Activated CD8-positive, alpha-beta T cell treated with anti-CD3 and anti-CD28 coated beads for 36 hours (primary cell): ENCODE data around the gene MSMB. TPM values are rescaled to one million over a fixed set of nuclear protein-coding genes. Genes with fewer than 3 reads are reported as not detected.
"Not testable (repeated sequence)": the region's sequence is repeated elsewhere in the genome, so short reads cannot be mapped to it uniquely, and the experiment has no call there.

Experiments used
- ATAC-seq: fragments of 200-7000 bp; cut with Tn5 transposase; one replicate; pipeline ENCODE4 v1.10.0; 2021; ENCODE audit warnings: mild to moderate bottlenecking, moderate library complexity
- CTCF ChIA-PET: fragments of 350-600 bp; sonication (Branson Sonifier 250); formaldehyde crosslinking; loops from one replicate; lab custom pipeline; 2021; ENCODE audit warnings: antibody characterized with exemption; lab: Charles Lee
- POLR2A ChIA-PET: fragments of 350-600 bp; sonication (Branson Sonifier 250); formaldehyde crosslinking; loops from one replicate; lab custom pipeline; 2021; ENCODE audit warnings: antibody characterized with exemption; lab: Charles Lee
- DNase-seq: peaks from one replicate; pipeline ENCODE4 v3.0.0-alpha.2; 2020
- H3K27ac Mint-ChIP-seq: one replicate; pipeline ENCODE4 v1.8.0; 2021; ENCODE audit warnings: mild to moderate bottlenecking, mixed read lengths
- H3K27me3 Mint-ChIP-seq: one replicate; pipeline ENCODE4 v1.8.0; 2021; ENCODE audit warnings: mixed read lengths
- H3K36me3 Mint-ChIP-seq: one replicate; pipeline ENCODE4 v1.8.0; 2021; ENCODE audit warnings: low read depth, mixed read lengths
- H3K4me1 Mint-ChIP-seq: one replicate; pipeline ENCODE4 v1.8.0; 2021; ENCODE audit warnings: low read depth, mixed read lengths
- H3K4me3 Mint-ChIP-seq: one replicate; pipeline ENCODE4 v1.8.0; 2021; ENCODE audit warnings: mild to moderate bottlenecking, moderate library complexity, mixed read lengths
- H3K9me3 Mint-ChIP-seq: one replicate; pipeline ENCODE4 v1.8.0; 2021; ENCODE audit warnings: mixed read lengths
- CTCF ChIP-seq: fragments of 200-600 bp; IDR thresholded peaks from one replicate; pipeline ENCODE4 v1.8.0; 2022; ENCODE audit warnings: antibody characterized with exemption, mild to moderate bottlenecking
- intact Hi-C: fragments of 100-400 bp; cut with micrococcal nuclease; formaldehyde crosslinking; loops from one replicate; pipeline ENCODE4 v1.10.0; 2022
- total RNA-seq, 2 experiments: library from RNA; stranded (reverse); gene quantifications; one replicate each; pipeline ENCODE4 v1.2.3, GENCODE V29; 2021

Gene MSMB
- total RNA-seq, 2 experiments from 2014 or later, result not detected

DNA sequence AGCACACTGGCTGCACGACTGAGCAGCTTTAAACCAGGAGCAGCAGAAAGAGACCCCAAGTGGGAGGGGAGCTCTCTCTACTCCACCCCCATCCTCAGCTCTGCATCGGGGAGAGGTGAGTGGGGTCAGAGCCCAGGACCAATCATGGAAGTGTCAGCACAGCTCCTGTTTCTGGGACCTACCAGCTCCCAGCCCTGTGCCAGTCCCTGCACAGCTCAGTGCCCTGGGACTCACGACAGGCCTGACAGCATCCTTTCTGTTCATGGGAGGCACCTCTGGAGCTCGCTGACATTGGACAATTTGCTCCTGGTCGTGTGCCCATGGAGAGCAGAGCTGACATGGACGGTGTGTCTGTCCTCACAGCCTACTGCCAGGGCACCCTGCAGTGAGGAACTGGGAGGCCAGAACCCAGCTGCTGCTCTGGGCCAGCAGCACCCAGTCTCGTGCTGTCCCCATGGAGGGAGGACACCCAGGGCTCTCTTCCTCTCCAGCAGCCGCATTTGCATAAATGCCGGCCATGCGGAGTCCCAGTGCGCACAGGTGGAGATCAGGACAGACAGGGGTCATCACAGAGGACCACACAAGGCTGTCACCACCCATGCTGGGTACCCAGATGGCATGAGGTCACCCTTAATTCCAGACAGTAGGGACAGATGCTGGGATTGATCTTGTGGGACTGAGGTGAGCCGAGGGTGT lies 45.9 kb upstream of the MSMB start:
- H3K4me1 Mint-ChIP-seq, result peaks cover 5% of the 10 kb centered on the region
- no peaks in the 10 kb centered on the region for H3K9me3 Mint-ChIP-seq
- CTCF ChIA-PET, result interaction anchor here (1.2 kb wide), 1 partner anchor 137 kb away, joined by 3 read pairs; no protein-coding TSS in a partner anchor
- DNase-seq (peak; percentile 12), ATAC-seq (peak; percentile 2)
- no peaks in the 10 kb centered on the region for H3K27me3 Mint-ChIP-seq
- no peak for TF ChIP-seq CTCF
- H3K27ac Mint-ChIP-seq, result peak overlapping the region; percentile 70
- intact Hi-C loops, result loop anchor here (10.0 kb wide), 1 partner anchor 57 kb away; the partner anchor contains the start of gene NCOA4
- POLR2A ChIA-PET, result no interaction called here
- peaks cover 2% of the 10 kb centered on the region for H3K36me3 Mint-ChIP-seq
- H3K4me3 Mint-ChIP-seq, result no peak overlapping the region

DNA sequence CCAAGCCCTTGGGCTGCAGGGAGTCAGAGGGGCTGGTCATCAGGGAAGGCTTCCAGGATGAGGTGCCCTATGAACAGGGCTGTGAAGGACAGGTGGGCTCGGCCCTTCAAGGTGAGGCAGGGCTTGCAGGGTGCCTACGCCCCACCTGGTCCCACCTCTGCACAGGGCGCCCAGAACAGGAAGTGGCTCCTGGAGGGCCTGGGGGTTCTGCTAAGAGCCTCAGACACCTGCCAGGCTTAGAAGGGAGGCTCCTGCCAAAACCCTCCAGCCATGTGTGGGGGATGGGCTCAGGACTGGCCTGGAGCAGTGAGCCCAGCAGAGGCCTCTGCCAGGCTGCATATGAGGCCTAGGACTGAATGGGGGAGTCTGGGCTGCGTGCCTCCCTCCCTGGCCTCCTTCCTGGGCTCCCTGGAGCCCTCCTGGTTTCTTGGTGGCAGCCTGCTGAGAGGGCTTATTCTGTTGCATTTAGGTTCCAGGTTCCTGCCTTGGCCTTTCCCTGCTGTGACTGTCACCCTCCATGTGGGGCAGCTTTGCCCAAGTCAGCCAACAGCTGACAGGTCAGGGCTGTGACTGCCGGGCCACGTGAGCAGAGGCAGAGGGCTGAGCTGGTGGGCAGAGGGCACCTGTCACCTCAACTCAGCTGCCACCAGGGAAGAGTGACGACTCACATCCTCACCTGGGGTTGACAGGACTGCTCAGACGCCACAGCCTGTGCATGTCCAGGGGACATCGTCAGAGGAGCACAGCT lies 45.2 kb upstream of the MSMB start:
- H3K27me3 Mint-ChIP-seq, result no peaks in the 10 kb centered on the region
- no peak overlapping the region for H3K4me3 Mint-ChIP-seq
- peak; percentile 40 for DNase-seq
- H3K27ac Mint-ChIP-seq, result peak overlapping the region; percentile 70
- peaks cover 5% of the 10 kb centered on the region for H3K4me1 Mint-ChIP-seq
- POLR2A ChIA-PET, result no interaction called here
- intact Hi-C loops, result loop anchor here (10.0 kb wide), 1 partner anchor 56 kb away; the partner anchor contains the start of gene NCOA4
- ATAC-seq, result peak; percentile 14
- CTCF ChIA-PET, result no interaction called here
- no peak for TF ChIP-seq CTCF
- H3K36me3 Mint-ChIP-seq, result peaks cover 2% of the 10 kb centered on the region
- peaks cover 2% of the 10 kb centered on the region for H3K9me3 Mint-ChIP-seq

GRCh38 chr10:46090258-46090812 lies 44.3 kb upstream of the MSMB start:
- ChIA-PET CTCF (no interaction called here), POLR2A (no interaction called here)
- no peak for TF ChIP-seq CTCF
- no peak for ATAC-seq
- peaks cover 2% of the 10 kb centered on the region for H3K36me3 Mint-ChIP-seq
- intact Hi-C loops, result loop anchor here (10.0 kb wide), 1 partner anchor 56 kb away; the partner anchor contains the start of gene NCOA4
- H3K4me1 Mint-ChIP-seq, result peaks cover 5% of the 10 kb centered on the region
- no peak for DNase-seq
- peak overlapping the region; percentile 48 for H3K27ac Mint-ChIP-seq
- no peaks in the 10 kb centered on the region for H3K27me3 Mint-ChIP-seq
- H3K4me3 Mint-ChIP-seq, result no peak overlapping the region
- peaks cover 2% of the 10 kb centered on the region for H3K9me3 Mint-ChIP-seq

DNA sequence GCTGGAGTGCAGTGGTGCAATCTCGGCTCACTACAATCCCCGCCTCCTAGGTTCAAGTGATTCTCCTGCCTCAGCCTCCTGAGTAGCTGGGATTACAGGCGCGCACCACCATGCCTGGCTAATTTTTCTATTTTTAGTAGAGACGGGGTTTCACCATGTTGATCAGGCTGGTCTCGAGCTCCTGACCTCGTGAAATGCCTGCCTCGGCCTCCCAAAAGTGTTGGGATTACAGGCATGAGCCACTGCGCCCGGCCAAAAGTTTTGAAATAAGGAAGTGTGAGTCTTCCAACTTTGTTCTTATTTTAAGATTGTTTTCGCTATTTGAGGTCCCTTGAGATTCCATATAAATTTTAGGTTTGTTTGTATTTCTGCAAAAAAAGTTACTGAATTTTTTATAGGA lies 41.3 kb upstream of the MSMB start:
- intact Hi-C loops, CTCF ChIA-PET, H3K4me3 Mint-ChIP-seq, H3K27me3 Mint-ChIP-seq, H3K9me3 Mint-ChIP-seq, DNase-seq, ATAC-seq, H3K36me3 Mint-ChIP-seq, H3K27ac Mint-ChIP-seq, H3K4me1 Mint-ChIP-seq, POLR2A ChIA-PET: not testable (repeated sequence)

DNA sequence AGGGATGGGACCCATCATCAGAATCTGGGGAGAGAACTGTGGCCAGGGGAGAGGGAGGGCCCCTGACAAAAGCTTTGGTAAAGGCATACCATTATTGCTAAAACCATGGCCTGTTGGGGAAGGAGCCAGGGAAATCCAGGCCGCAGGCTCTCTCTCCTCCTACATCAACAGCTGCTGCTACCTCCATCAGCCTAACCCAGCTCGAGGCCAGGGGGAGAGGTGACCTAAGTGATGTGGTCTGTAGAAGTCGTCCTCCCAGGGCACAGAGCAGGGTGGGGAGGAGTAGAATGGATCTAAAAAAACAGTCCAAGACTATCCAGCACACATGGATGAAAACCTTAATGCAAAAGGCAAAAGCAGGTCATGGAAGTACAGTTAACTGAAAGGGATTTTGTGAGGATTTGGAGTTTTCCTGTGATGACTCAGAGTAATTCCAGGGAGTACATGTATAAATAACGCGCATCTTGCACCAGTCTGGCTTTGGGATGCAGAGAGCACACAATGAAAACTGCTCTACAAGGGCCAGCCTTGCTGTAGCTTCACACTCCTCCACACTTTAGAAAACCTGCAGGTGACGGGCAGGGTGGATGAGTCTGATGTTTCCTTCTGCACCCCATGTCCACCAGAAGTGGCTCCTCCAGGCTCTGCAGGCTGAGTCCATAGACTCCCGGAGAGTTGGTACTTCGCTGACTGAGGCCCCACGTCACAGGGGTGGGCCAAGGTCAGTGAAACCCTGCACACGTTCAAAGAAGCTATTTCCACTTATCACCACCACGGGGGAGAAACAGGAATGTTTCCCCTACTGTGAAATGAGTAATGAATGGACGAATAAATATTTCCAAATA lies 38.5 kb upstream of the MSMB start:
- H3K9me3 Mint-ChIP-seq, result peaks cover 2% of the 10 kb centered on the region
- H3K4me3 Mint-ChIP-seq, result no peak overlapping the region
- intact Hi-C loops, result no loop called here
- no peak overlapping the region for H3K27ac Mint-ChIP-seq
- ATAC-seq (no peak), DNase-seq (no peak)
- H3K27me3 Mint-ChIP-seq, result no peaks in the 10 kb centered on the region
- POLR2A ChIA-PET, result no interaction called here
- no peak for TF ChIP-seq CTCF
- H3K4me1 Mint-ChIP-seq, result peaks cover 2% of the 10 kb centered on the region
- no peaks in the 10 kb centered on the region for H3K36me3 Mint-ChIP-seq
- CTCF ChIA-PET, result no interaction called here
